ENCODE data around the gene KCNMA1. TPM values are rescaled to one million over a fixed set of nuclear protein-coding genes. Genes with fewer than 3 reads are reported as not detected.

Gene KCNMA1
- total and polyA plus RNA-seq, 9 of the 15 experiments (the other 6 are each of a cell fraction or from before 2014, with no cell fraction given): 0.01 to 0.95 (median 0.15) TPM; not detected in 4

GRCh38 chr10:77442699-77443189 is 194.9 kb downstream of the KCNMA1 start:
- ChIA-PET POLR2A (interaction anchor here (1.1 kb wide), 1 partner anchor 11 kb away, joined by 3 read pairs; no protein-coding TSS in a partner anchor), CTCF (ENCODE audit: low intra/inter-chr PET ratio) (no interaction called here)
- no peak overlapping the region for H3K4me2 ChIP-seq (ENCODE audit: insufficient read depth, low read length)
- no peak overlapping the region for H3K27ac ChIP-seq (ENCODE audit: extremely low read depth, low read depth, low read length)
- H3K9me3 ChIP-seq (replicated peaks; ENCODE audit: control insufficient read depth, insufficient read depth, low read depth, low read length): no peaks in the 10 kb centered on the region
- no peak overlapping the region for H2AFZ ChIP-seq (ENCODE audit: low read depth, low read length)
- no peaks in the 10 kb centered on the region for H3K9me1 ChIP-seq (ENCODE audit: control insufficient read depth, insufficient read depth, low read length)
- H3K4me3 ChIP-seq: no peak overlapping the region
- no peaks in the 10 kb centered on the region for H3K79me2 ChIP-seq (ENCODE audit: control insufficient read depth, insufficient read depth, low read length)
- in situ Hi-C loops (cut with MboI): no loop called here
- no peaks in the 10 kb centered on the region for H3K36me3 ChIP-seq (ENCODE audit: control insufficient read depth, insufficient read depth, low read length)
- ATAC-seq (no peak), FAIRE-seq (no peak), DNase-seq (ENCODE audit: extremely low read depth in 1 of 4, low spot score in 3 of 4) (no peak)
- H3K27me3 ChIP-seq (ENCODE audit: control insufficient read depth in 2 of 2, insufficient read depth in 2 of 2, low read length in 2 of 2): peaks cover 0 to 8% of the 10 kb centered on the region in 2 experiments; a peak in 1 of 5 replicates
- H3K9ac ChIP-seq (ENCODE audit: insufficient read depth in 1 of 2, low read depth in 2 of 2, low read length in 2 of 2): no peak overlapping the region
- intact Hi-C loops (cut with micrococcal nuclease): no loop called here
- H3K4me1 ChIP-seq (replicated peaks in 1 of 2; ENCODE audit: control insufficient read depth in 2 of 2, insufficient read depth in 2 of 2, low read length in 2 of 2): no peaks in the 10 kb centered on the region
- WGBS (ENCODE audit: insufficient coverage, low coverage, missing lambda C conversion rate): 2% methylated on average over 6 of the region's 6 CpGs
- BruUV-seq (replicated peaks): no TSS peak
- H4K20me1 ChIP-seq (replicated peaks; ENCODE audit: control insufficient read depth, insufficient read depth, low read length): peaks cover 5% of the 10 kb centered on the region
- TF ChIP-seq HES1 (IDR thresholded peaks at IDR 0.05; ENCODE audit: low read depth): no peak
- no peak for TF ChIP-seq ZNF589 (CRISPR knock-in tag; IDR thresholded peaks at IDR 0.05; ENCODE audit: low read depth)
- no peak for TF ChIP-seq CTCF (IDR thresholded peaks at IDR 0.05 in 2 of 3, conservative IDR thresholded peaks at IDR 0.05 in 1 of 3; ENCODE audit: insufficient read depth in 2 of 3, low read depth in 1 of 3, low read length in 3 of 3)
- TF ChIP-seq JUN (IDR thresholded peaks at IDR 0.05; ENCODE audit: borderline replicate concordance, low read depth, low read length): no peak
- TF ChIP-seq JUN (CRISPR knock-in tag; IDR thresholded peaks at IDR 0.05; ENCODE audit: borderline replicate concordance): no peak
- TF ChIP-seq AFF4 (CRISPR knock-in tag; IDR thresholded peaks at IDR 0.05): no peak
- no peak for TF ChIP-seq RBBP5 (IDR thresholded peaks at IDR 0.05; ENCODE audit: borderline replicate concordance, insufficient read depth, low read length, poor library complexity, severe bottlenecking)
- no peak for TF ChIP-seq IRF9 (tag; IDR thresholded peaks at IDR 0.05)
- TF ChIP-seq ZNF263 (CRISPR knock-in tag; IDR thresholded peaks at IDR 0.05; ENCODE audit: borderline replicate concordance): no peak
- TF ChIP-seq HBP1 (CRISPR knock-in tag; IDR thresholded peaks at IDR 0.05): no peak
- TF ChIP-seq KAT8 (IDR thresholded peaks at IDR 0.05; ENCODE audit: low read depth): no peak
- TF ChIP-seq ZNF76 (CRISPR knock-in tag; IDR thresholded peaks at IDR 0.05; ENCODE audit: borderline replicate concordance): no peak
- no peak for TF ChIP-seq U2AF1 (optimal IDR thresholded peaks at IDR 0.05; ENCODE audit: low read depth, low read length)
